A549 (cell line): ENCODE data around the gene LINC01488.

Experiments used
- CTCF ChIP-seq: fragments of >200 bp; sonication (Bioruptor Twin); formaldehyde crosslinking; IDR thresholded peaks from 3 replicates; pipeline ENCODE4 v1.5.1; 2016
- JUNB ChIP-seq: fragments of >200 bp; sonication (Bioruptor Twin); formaldehyde crosslinking; IDR thresholded peaks from 2 replicates; pipeline ENCODE4 v1.6.1; 2016
- MAZ ChIP-seq: fragments of 150-350 bp; IDR thresholded peaks from 2 replicates; pipeline ENCODE4 v1.6.1; 2014; ENCODE audit warnings: antibody characterized with exemption, low read depth, low read length, borderline replicate concordance
- PBX3 ChIP-seq: IDR thresholded peaks from 2 replicates; pipeline ENCODE4 v1.6.1; 2012
- POLR2A ChIP-seq: IDR thresholded peaks from 2 replicates; pipeline ENCODE4 v1.6.1; 2012; ENCODE audit warnings: mild to moderate bottlenecking, low read length
- POLR2AphosphoS2 ChIP-seq: conservative IDR thresholded peaks from 2 replicates; pipeline ENCODE4 v1.6.1; 2012; ENCODE audit warnings: low read length, improper control_type of control experiment, inconsistent platforms
- RFX5 ChIP-seq: fragments of 450-650 bp; IDR thresholded peaks from 2 replicates; pipeline ENCODE4 v1.7.1; 2014; ENCODE audit warnings: antibody characterized with exemption, mild to moderate bottlenecking, moderate library complexity

GRCh38 chr11:69541501-69542313 is 60.2 kb downstream of the LINC01488 start:
- TF ChIP-seq CTCF = no peak
- no peak for TF ChIP-seq MAZ
- TF ChIP-seq POLR2A = no peak
- no peak for TF ChIP-seq PBX3
- TF ChIP-seq RFX5 = no peak
- TF ChIP-seq POLR2AphosphoS2 = no peak
- peak; percentile 46; the same call in 1 of the 2 replicates for TF ChIP-seq JUNB
